ENCODE results near the gene CFDP1. TPM values are rescaled to one million over a fixed set of nuclear protein-coding genes. Genes with fewer than 3 reads are reported as not detected.

Gene CFDP1
- total RNA-seq, 1 experiment from 2014 or later: 77.6 TPM

- Mint-ChIP-seq H3K36me3 (ENCODE audit: insufficient read depth, unreplicated experiment) (peaks cover 17% of the 10 kb centered on the region), H3K27ac (ENCODE audit: unreplicated experiment) (no peak overlapping the region), H3K4me1 (ENCODE audit: low read depth, unreplicated experiment) (no peaks in the 10 kb centered on the region), H3K9me3 (ENCODE audit: unreplicated experiment) (no peaks in the 10 kb centered on the region), H3K4me3 (ENCODE audit: unreplicated experiment) (no peak overlapping the region), H3K27me3 (ENCODE audit: insufficient read depth, unreplicated experiment) (no peaks in the 10 kb centered on the region)
- BruUV-seq (replicated peaks): no TSS peak
- Histone ChIP-seq H3K9me3 (no peaks in the 10 kb centered on the region), H3K4me1 (no peaks in the 10 kb centered on the region), H3K36me3 (ENCODE audit: control insufficient read depth, insufficient read depth, low read length) (peaks cover 11% of the 10 kb centered on the region), H3K27me3 (replicated peaks; ENCODE audit: control insufficient read depth, insufficient read depth, low read length) (no peaks in the 10 kb centered on the region; the same call in 1 of the 2 replicates), H3K4me3 (ENCODE audit: low read depth, low read length) (no peak overlapping the region)
- intact Hi-C loops (cut with micrococcal nuclease; ENCODE audit: unreplicated experiment): no loop called here
- no peak for DNase-seq
- ChIA-PET CTCF (no interaction called here), POLR2A (no interaction called here)
- TF ChIP-seq CTCF (IDR thresholded peaks at IDR 0.05; ENCODE audit: insufficient read depth in 1 of 2, low read depth in 1 of 2, low read length in 1 of 2, severe bottlenecking in 1 of 2, unreplicated experiment in 1 of 2): no peak
Observed at GRCh38 chr16:75288596-75289120, 144.6 kb downstream of the CFDP1 start.

- peaks cover 11% of the 10 kb centered on the region for H3K36me3 ChIP-seq (ENCODE audit: control insufficient read depth, insufficient read depth, low read length)
- H3K9me3 ChIP-seq: no peaks in the 10 kb centered on the region
- POLR2A ChIA-PET: no interaction called here
- no TSS peak for BruUV-seq (replicated peaks)
- Mint-ChIP-seq H3K9me3 (ENCODE audit: unreplicated experiment) (no peaks in the 10 kb centered on the region), H3K27me3 (ENCODE audit: insufficient read depth, unreplicated experiment) (no peaks in the 10 kb centered on the region), H3K4me1 (ENCODE audit: low read depth, unreplicated experiment) (no peaks in the 10 kb centered on the region), H3K27ac (ENCODE audit: unreplicated experiment) (no peak overlapping the region), H3K36me3 (ENCODE audit: insufficient read depth, unreplicated experiment) (peaks cover 17% of the 10 kb centered on the region), H3K4me3 (ENCODE audit: unreplicated experiment) (no peak overlapping the region)
- TF ChIP-seq CTCF (IDR thresholded peaks at IDR 0.05; ENCODE audit: insufficient read depth in 1 of 2, low read depth in 1 of 2, low read length in 1 of 2, severe bottlenecking in 1 of 2, unreplicated experiment in 1 of 2): no peak
- intact Hi-C loops (cut with micrococcal nuclease; ENCODE audit: unreplicated experiment): no loop called here
- H3K4me1 ChIP-seq: no peaks in the 10 kb centered on the region
- H3K27me3 ChIP-seq (replicated peaks; ENCODE audit: control insufficient read depth, insufficient read depth, low read length): no peaks in the 10 kb centered on the region; the same call in 1 of the 2 replicates
- DNase-seq: no peak
- CTCF ChIA-PET: no interaction called here
- no peak overlapping the region for H3K4me3 ChIP-seq (ENCODE audit: low read depth, low read length)
Observed at GRCh38 chr16:75288181-75288580, 145.1 kb downstream of the CFDP1 start.

GRCh38 chr16:75287708-75288107, 145.6 kb downstream of the CFDP1 start:
- H3K4me3 ChIP-seq (ENCODE audit: low read depth, low read length): no peak overlapping the region
- no peaks in the 10 kb centered on the region for H3K9me3 ChIP-seq
- Mint-ChIP-seq H3K9me3 (ENCODE audit: unreplicated experiment) (no peaks in the 10 kb centered on the region), H3K36me3 (ENCODE audit: insufficient read depth, unreplicated experiment) (peaks cover 17% of the 10 kb centered on the region), H3K4me1 (ENCODE audit: low read depth, unreplicated experiment) (no peaks in the 10 kb centered on the region), H3K27me3 (ENCODE audit: insufficient read depth, unreplicated experiment) (no peaks in the 10 kb centered on the region), H3K27ac (ENCODE audit: unreplicated experiment) (no peak overlapping the region), H3K4me3 (ENCODE audit: unreplicated experiment) (no peak overlapping the region)
- no peaks in the 10 kb centered on the region; the same call in 1 of the 2 replicates for H3K27me3 ChIP-seq (replicated peaks; ENCODE audit: control insufficient read depth, insufficient read depth, low read length)
- CTCF ChIA-PET: interaction anchor here (0.5 kb wide), 1 partner anchor 475 kb away, joined by 6 read pairs; no protein-coding TSS in a partner anchor
- H3K36me3 ChIP-seq (ENCODE audit: control insufficient read depth, insufficient read depth, low read length): peaks cover 11% of the 10 kb centered on the region
- no peaks in the 10 kb centered on the region for H3K4me1 ChIP-seq
- intact Hi-C loops (cut with micrococcal nuclease; ENCODE audit: unreplicated experiment): no loop called here
- no peak for DNase-seq
- POLR2A ChIA-PET: no interaction called here
- TF ChIP-seq CTCF (IDR thresholded peaks at IDR 0.05; ENCODE audit: insufficient read depth in 1 of 2, low read depth in 1 of 2, low read length in 1 of 2, severe bottlenecking in 1 of 2, unreplicated experiment in 1 of 2): no peak
- no TSS peak for BruUV-seq (replicated peaks)

Data from Caco-2 (cell line).